Endothelial cell of umbilical vein (primary cell): ENCODE measurements around the gene TAF6. TPM values are rescaled to one million over a fixed set of nuclear protein-coding genes. Genes with fewer than 3 reads are reported as not detected.
A peak's percentile ranks its signal among the peaks of the same experiment; 100 is the strongest.

ENCODE experiments used
- BruUV-seq: library from RNA; stranded (reverse); fragments of 400-500 nt; replicated peaks from 2 replicates; lab custom pipeline; 2021; lab: Mats Ljungman, UMichigan
- CTCF ChIA-PET: fragments of 300-600, 350-600 bp; sonication (Branson Sonifier 250); formaldehyde crosslinking; loops from one replicate; lab custom pipeline; 2021; ENCODE audit warnings: antibody characterized with exemption, inconsistent platforms; lab: Charles Lee
- POLR2A ChIA-PET: fragments of 300-600, 350-600 bp; sonication (Branson Sonifier 250); formaldehyde crosslinking; loops from one replicate; lab custom pipeline; 2021; ENCODE audit warnings: antibody characterized with exemption, inconsistent platforms; lab: Charles Lee
- DNase-seq: peaks from one replicate; pipeline ENCODE4 v3.0.0-alpha.2; 2011; ENCODE audit warnings: low read depth, low spot score
- FAIRE-seq: peaks from 2 replicates; lab custom pipeline; 2011; peaks lifted over from hg19 to GRCh38; lab: Jason Lieb, UNC
- H2AFZ ChIP-seq: 2 replicates; pipeline ENCODE4 v1.6.0; 2012; ENCODE audit warnings: low read depth, low read length, control low read depth, inconsistent platforms
- H3K27ac ChIP-seq: 2 replicates; pipeline ENCODE4 v1.5.1; 2011; ENCODE audit warnings: low read depth, mild to moderate bottlenecking, control low read depth, low read length, moderate library complexity; ENCODE audit not compliant: insufficient read depth
- H3K27me3 ChIP-seq, 2 experiments: 2 replicates each; pipeline versions ENCODE4 v1.6.0 to v1.6.1; 2011; ENCODE audit warnings: low read length in 2 of 2, mixed read lengths in 1 of 2; ENCODE audit not compliant: control insufficient read depth in 2 of 2, insufficient read depth in 2 of 2
- H3K36me3 ChIP-seq, 2 experiments: 2 replicates in 1 of 2; 3 replicates in 1 of 2; pipeline ENCODE4 v1.5.1; 2011; ENCODE audit warnings: low read length in 2 of 2, mild to moderate bottlenecking in 1 of 2, moderate library complexity in 1 of 2; ENCODE audit not compliant: control insufficient read depth in 2 of 2, insufficient read depth in 2 of 2; ENCODE audit errors: extremely low read depth in 1 of 2
- H3K4me1 ChIP-seq: 3 replicates; pipeline ENCODE4 v1.5.1; 2011; ENCODE audit warnings: mild to moderate bottlenecking, low read length; ENCODE audit not compliant: control insufficient read depth, insufficient read depth; ENCODE audit errors: extremely low read depth
- H3K4me2 ChIP-seq: 2 replicates; pipeline ENCODE4 v1.6.1; 2011; ENCODE audit warnings: low read length, control low read depth, mixed read lengths; ENCODE audit not compliant: insufficient read depth
- H3K4me3 ChIP-seq, 3 experiments: fragments of 200-600 bp in 1 of 3; sonication (generic), shearing (Covaris generic) in 1 of 3; replicated peaks in 1 of 3; 2 replicates each; pipeline ENCODE4 v1.5.1; 2011 to 2016; ENCODE audit warnings: control low read depth in 3 of 3, low read length in 3 of 3, mild to moderate bottlenecking in 2 of 3, inconsistent platforms in 1 of 3, low read depth in 1 of 3, moderate library complexity in 1 of 3; ENCODE audit not compliant: insufficient read depth in 1 of 3
- H3K79me2 ChIP-seq: 2 replicates; pipeline ENCODE4 v1.6.0; 2012; ENCODE audit warnings: low read length, inconsistent platforms; ENCODE audit not compliant: control insufficient read depth, insufficient read depth
- H3K9ac ChIP-seq: replicated peaks from 2 replicates; pipeline ENCODE3; 2011; ENCODE audit warnings: low read length, control low read depth; ENCODE audit not compliant: insufficient read depth; ENCODE audit errors: extremely low read depth
- H3K9me1 ChIP-seq: replicated peaks from 3 replicates; pipeline ENCODE4 v1.6.0; 2011; ENCODE audit warnings: mild to moderate bottlenecking, low read length; ENCODE audit not compliant: control insufficient read depth, insufficient read depth; ENCODE audit errors: extremely low read depth
- H3K9me3 ChIP-seq: replicated peaks from 2 replicates; pipeline ENCODE4 v1.5.1; 2012; ENCODE audit warnings: low read length, inconsistent platforms; ENCODE audit not compliant: control insufficient read depth, insufficient read depth
- H4K20me1 ChIP-seq: replicated peaks from 2 replicates; pipeline ENCODE3; 2011; ENCODE audit warnings: mild to moderate bottlenecking, low read length; ENCODE audit not compliant: control insufficient read depth, insufficient read depth; ENCODE audit errors: extremely low read depth
- CTCF ChIP-seq, 2 donors: IDR thresholded peaks; 1 replicate in 1 of 2; 2 replicates in 1 of 2; pipeline ENCODE4 v1.5.1; 2011; ENCODE audit warnings: low read length in 2 of 2, mild to moderate bottlenecking in 2 of 2, moderate library complexity in 2 of 2, control low read depth in 1 of 2, inconsistent platforms in 1 of 2, low read depth in 1 of 2; ENCODE audit not compliant: insufficient read depth in 1 of 2; ENCODE audit errors: extremely low read depth in 1 of 2
- EZH2 ChIP-seq: IDR thresholded peaks from 2 replicates; pipeline ENCODE4 v1.6.1; 2012; ENCODE audit warnings: borderline replicate concordance, low read depth, mild to moderate bottlenecking, moderate library complexity, low read length, inconsistent platforms; ENCODE audit not compliant: severe bottlenecking
- FOS ChIP-seq: IDR thresholded peaks from 2 replicates; pipeline ENCODE4 v1.6.1; 2011; ENCODE audit warnings: mild to moderate bottlenecking, low read length, moderate library complexity, borderline replicate concordance; ENCODE audit not compliant: insufficient read depth
- GATA2 ChIP-seq: IDR thresholded peaks from 2 replicates; pipeline ENCODE4 v1.7.0; 2011; ENCODE audit warnings: low read depth, mild to moderate bottlenecking, moderate library complexity, mixed read lengths, low read length; ENCODE audit not compliant: insufficient read length, insufficient read depth
- JUN ChIP-seq: IDR thresholded peaks from 2 replicates; pipeline ENCODE4 v1.6.1; 2011; ENCODE audit warnings: borderline replicate concordance, low read depth; ENCODE audit not compliant: insufficient read length, insufficient read depth
- MAX ChIP-seq: IDR thresholded peaks from 2 replicates; pipeline ENCODE4 v1.6.1; 2011; ENCODE audit not compliant: insufficient read depth, insufficient read length
- MYC ChIP-seq: IDR thresholded peaks from one replicate; pipeline ENCODE4 v1.6.1; 2011; ENCODE audit warnings: mild to moderate bottlenecking, low read depth, low read length
- POLR2A ChIP-seq: IDR thresholded peaks from 2 replicates; pipeline ENCODE4 v1.6.1; 2012; ENCODE audit warnings: low read depth, mild to moderate bottlenecking, control low read depth, low read length
- POLR2AphosphoS5 ChIP-seq: IDR thresholded peaks from 2 replicates; pipeline ENCODE4 v1.6.1; 2012; ENCODE audit warnings: low read depth, mild to moderate bottlenecking, control low read depth, low read length, moderate library complexity; ENCODE audit not compliant: insufficient read depth
- dilution Hi-C: fragments of 300-500 bp; cut with MboI; formaldehyde crosslinking; loops from one replicate; pipeline ENCODE4 v1.15.0; 2019; ENCODE audit warnings: low sequenced_read_pairs; ENCODE audit not compliant: extremely low pct_ligation_motif_present
- intact Hi-C: fragments of 100-400 bp; cut with micrococcal nuclease; formaldehyde crosslinking; loops from one replicate; pipeline ENCODE4 v1.10.0; 2022
- polyA plus RNA-seq, 4 experiments: library from polyadenylated mRNA; depleted of rRNA in 3 of 4; stranded (reverse) in 3 of 4; unstranded in 1 of 4; fragments of >200 nt; gene quantifications; 2 replicates each; pipeline versions ENCODE4 v1.2.1 to v1.2.3, GENCODE V29; 2011 to 2012; ENCODE audit warnings: missing spikeins in 1 of 4
- total RNA-seq: library from RNA; stranded (reverse); gene quantifications from 2 replicates; pipeline ENCODE4 v1.2.3, GENCODE V29; 2021

Gene TAF6
- total and polyA plus RNA-seq, 2 donors (not counting 3 experiments of a cell fraction or from before 2014, with no cell fraction given): 32.7 to 64.6 TPM

GRCh38 chr7:100148225-100148558 lies 29.0 kb upstream of the TAF6 start:
- H3K27ac ChIP-seq: peak overlapping the region; percentile 22
- intact Hi-C loops: loop anchor here (1.0 to 10.0 kb wide), 4 partner anchors 10 to 907 kb away; partner anchors contain the start of genes AP4M1, CNPY4, MCM7 and TAF6

More at GRCh38 chr7:100148225-100148558, 29.0 kb upstream of the TAF6 start:
- no TSS peak for BruUV-seq
- TF ChIP-seq CTCF (IDR thresholded peaks at IDR 0.05; ENCODE audit: extremely low read depth in 1 of 2, insufficient read depth in 1 of 2, low read depth in 1 of 2, low read length in 2 of 2) (no peak), MYC (no peak), POLR2A (no peak), JUN (no peak), FOS (no peak), POLR2AphosphoS5 (no peak), MAX (no peak), GATA2 (no peak), EZH2 (no peak)
- peak overlapping the region; percentile 10 to 80 (median 17) for H3K4me3 ChIP-seq
- no peak for FAIRE-seq
- CTCF ChIA-PET: interaction anchor here (0.8 to 2.2 kb wide), 8 partner anchors 10 to 69 kb away, joined by 3 to 8 read pairs (median 3); partner anchors contain the start of genes GAL3ST4 and TRAPPC14
- peak overlapping the region; percentile 70 for H3K4me2 ChIP-seq
- no peaks in the 10 kb centered on the region for H3K36me3 ChIP-seq
- peaks cover 13% of the 10 kb centered on the region for H3K79me2 ChIP-seq
- no peak for DNase-seq
- H3K9ac ChIP-seq: peak overlapping the region; percentile 17
- no peaks in the 10 kb centered on the region for H3K9me1 ChIP-seq
- H4K20me1 ChIP-seq: no peaks in the 10 kb centered on the region
- H3K27me3 ChIP-seq: no peaks in the 10 kb centered on the region
- H3K9me3 ChIP-seq: no peaks in the 10 kb centered on the region
- peaks cover 6% of the 10 kb centered on the region for H3K4me1 ChIP-seq
- peak overlapping the region; percentile 82 for H2AFZ ChIP-seq
- POLR2A ChIA-PET: no interaction called here
- dilution Hi-C loops: no loop called here
